ENCODE measurements around the gene SLC6A11.

DNA sequence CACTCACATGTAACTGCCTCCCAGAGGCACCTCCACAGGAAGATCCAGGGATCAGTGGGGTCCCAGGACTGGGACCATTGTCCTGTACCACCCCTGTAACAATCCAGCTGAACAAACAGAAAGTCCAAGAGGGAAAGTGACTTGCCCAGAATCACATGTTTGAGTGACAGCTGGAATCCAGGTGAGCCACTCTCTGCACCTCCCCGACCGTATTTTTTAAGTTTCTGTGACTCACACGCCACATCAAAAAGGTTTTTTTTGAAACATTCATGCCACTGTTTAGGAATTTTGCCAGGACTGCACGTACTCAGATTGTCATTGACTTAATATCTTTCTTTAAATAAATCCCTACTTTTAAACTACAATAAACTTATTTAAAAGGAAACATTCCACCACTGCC lies 166.8 kb downstream of the SLC6A11 start:
- no peak for TF ChIP-seq POLR2A (IDR thresholded peaks at IDR 0.05)
- TF ChIP-seq, protein P1, sequence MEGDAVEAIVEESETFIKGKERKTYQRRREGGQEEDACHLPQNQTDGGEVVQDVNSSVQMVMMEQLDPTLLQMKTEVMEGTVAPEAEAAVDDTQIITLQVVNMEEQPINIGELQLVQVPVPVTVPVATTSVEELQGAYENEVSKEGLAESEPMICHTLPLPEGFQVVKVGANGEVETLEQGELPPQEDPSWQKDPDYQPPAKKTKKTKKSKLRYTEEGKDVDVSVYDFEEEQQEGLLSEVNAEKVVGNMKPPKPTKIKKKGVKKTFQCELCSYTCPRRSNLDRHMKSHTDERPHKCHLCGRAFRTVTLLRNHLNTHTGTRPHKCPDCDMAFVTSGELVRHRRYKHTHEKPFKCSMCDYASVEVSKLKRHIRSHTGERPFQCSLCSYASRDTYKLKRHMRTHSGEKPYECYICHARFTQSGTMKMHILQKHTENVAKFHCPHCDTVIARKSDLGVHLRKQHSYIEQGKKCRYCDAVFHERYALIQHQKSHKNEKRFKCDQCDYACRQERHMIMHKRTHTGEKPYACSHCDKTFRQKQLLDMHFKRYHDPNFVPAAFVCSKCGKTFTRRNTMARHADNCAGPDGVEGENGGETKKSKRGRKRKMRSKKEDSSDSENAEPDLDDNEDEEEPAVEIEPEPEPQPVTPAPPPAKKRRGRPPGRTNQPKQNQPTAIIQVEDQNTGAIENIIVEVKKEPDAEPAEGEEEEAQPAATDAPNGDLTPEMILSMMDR (IDR thresholded peaks at IDR 0.05): no peak
